HG03442 (cell line): ENCODE measurements around the gene WNT7A.
"Not testable (repeated sequence)": the region's sequence is repeated elsewhere in the genome, so short reads cannot be mapped to it uniquely, and the experiment has no call there.

Source experiments
- ATAC-seq: cut with Tn5 transposase; IDR thresholded peaks from one replicate; pipeline ENCODE4 v1.9.1; 2021; ENCODE audit warnings: mild to moderate bottlenecking, moderate library complexity; ENCODE audit not compliant: unreplicated experiment

Gene WNT7A

GRCh38 chr3:13879946-13880810, at the start of gene WNT7A:
WNT7A (minus strand) TSS chr3:13880071; CDS start chr3:13879816, 255 bp downstream.
- no peak for ATAC-seq

GRCh38 chr3:13928741-13929140, 48.9 kb upstream of the WNT7A start:
- ATAC-seq: not testable (repeated sequence)

DNA sequence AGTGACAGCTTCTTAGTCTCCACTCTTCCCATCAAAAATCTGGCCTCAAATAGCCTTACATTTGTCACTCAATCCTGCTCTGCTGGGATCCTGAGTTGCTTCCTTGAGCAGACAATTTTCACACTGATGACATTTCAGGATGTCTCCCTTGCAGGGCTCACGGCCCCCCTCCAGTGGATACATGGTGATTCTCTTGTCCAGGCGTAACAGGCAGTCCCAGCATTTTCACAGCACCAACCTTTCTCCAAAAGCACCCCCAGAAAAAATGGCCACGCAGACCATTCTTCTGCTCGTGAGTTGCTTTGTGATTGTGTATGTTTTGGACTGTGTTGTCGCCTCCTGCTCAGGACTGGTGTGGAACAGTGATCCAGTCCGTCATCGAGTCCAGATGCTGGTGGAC, 47.4 kb upstream of the WNT7A start:
- no peak for ATAC-seq

DNA sequence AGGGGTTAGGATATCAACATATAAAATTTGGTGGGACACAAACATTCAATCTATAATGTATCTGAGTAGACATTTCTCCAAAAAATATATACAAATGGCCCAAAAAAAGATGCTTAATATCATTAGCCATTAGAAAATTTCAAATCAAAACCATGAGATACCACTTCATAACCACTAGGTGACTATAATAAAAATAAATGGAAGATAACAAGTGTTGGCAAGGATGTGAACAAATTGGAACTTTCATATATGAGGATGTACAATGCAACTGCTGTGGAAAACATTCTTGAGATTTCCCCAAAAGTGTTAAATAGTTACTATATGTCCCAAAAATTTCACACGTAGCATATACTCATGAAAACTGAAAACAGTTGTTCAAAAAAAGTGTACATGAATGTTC, 36.5 kb upstream of the WNT7A start:
- ATAC-seq: no peak

DNA sequence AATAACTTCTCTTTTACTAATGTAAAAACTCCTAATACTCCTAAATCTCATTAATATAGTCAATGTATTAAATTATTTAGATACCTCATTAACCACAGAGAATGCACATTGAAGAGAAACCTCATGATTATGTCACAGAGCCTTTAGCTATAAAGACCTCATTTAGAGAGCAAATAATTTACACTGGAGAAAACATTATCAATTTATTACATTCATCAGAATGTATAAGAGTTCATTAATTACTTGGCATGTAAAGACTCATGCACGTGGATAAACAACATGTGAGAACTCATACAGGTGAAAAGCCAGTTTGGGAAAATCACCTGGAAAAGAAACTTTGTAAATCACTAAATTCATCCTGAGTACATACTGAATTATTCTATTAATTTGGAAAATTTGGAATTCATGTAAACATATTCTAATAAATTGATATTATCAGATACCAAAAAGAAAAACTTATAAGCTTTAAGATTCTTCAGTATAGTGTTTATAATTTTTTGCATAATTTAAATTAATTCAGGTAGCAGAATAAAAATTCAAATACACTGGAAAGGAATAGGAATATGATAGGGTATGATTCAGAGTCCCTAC, 22.9 kb upstream of the WNT7A start:
- ATAC-seq: no peak

GRCh38 chr3:13901935-13902584, 22.2 kb upstream of the WNT7A start:
- no peak for ATAC-seq

GRCh38 chr3:13898346-13898745, 18.5 kb upstream of the WNT7A start:
- no peak for ATAC-seq

DNA sequence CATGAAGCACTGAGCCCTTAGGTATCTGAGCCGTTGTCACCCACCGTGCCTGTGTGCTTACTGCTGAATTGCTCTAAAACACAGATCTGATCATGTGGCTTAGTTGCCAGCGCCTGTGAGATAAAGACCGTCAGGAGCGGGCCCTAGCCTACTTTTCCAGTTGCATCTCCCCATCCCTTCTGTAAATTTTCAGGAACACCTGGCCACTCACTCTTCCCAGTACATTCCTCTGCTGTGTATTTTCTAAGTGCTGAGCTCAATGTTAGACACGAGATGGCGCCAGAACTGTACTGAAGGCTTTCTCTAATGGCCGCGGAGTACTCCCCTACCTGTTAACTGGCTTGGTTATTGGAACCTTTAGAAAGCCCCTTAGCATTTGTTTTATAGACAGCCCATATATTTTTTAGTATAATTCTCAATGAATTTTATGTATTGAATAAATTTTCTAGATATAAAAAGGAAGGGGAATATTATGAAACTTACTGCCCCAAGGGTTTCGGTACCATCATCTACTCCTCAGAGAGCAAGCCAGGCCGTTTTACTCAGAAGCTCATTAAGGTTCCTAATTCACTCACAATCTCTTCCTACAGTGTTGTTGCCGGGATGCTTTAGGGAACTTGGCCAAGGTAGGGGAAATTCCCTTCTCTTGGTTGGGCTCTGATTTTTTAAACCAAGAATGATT, 16.7 kb upstream of the WNT7A start:
- ATAC-seq: no peak

GRCh38 chr3:13895155-13896105, 15.6 kb upstream of the WNT7A start:
- ATAC-seq: peak; percentile 97

- no peak for ATAC-seq
Observed at GRCh38 chr3:13894807-13895154, 14.9 kb upstream of the WNT7A start.

- ATAC-seq: no peak
Observed at GRCh38 chr3:13894096-13894806, 14.4 kb upstream of the WNT7A start.

- no peak for ATAC-seq
Observed at GRCh38 chr3:13892304-13892703, 12.4 kb upstream of the WNT7A start.

GRCh38 chr3:13891492-13892073, 11.7 kb upstream of the WNT7A start:
- ATAC-seq: no peak

DNA sequence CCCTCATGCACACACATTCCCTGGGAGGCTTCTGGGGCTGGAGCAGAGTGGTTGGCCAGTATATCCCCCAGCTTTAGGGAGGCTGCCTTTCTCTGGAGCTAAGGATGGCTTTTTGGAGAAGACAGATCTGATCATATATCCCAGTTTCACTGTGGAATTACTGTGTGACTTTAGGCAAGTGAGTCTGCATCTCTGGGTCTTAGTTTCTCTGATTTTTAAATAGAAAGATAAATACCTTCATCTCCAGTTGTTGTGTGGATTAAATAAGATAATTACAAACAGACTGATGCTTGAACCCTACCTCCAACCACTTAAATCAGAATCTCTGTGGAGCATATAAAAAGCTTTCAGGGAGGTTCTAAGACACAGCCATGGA, 11.1 kb upstream of the WNT7A start:
- ATAC-seq: no peak

- ATAC-seq: no peak
Observed at GRCh38 chr3:13890377-13891016, 10.6 kb upstream of the WNT7A start.

- no peak for ATAC-seq
Observed at GRCh38 chr3:13888576-13888975, 8.7 kb upstream of the WNT7A start.

GRCh38 chr3:13887495-13888300, 7.8 kb upstream of the WNT7A start:
- ATAC-seq: no peak

DNA sequence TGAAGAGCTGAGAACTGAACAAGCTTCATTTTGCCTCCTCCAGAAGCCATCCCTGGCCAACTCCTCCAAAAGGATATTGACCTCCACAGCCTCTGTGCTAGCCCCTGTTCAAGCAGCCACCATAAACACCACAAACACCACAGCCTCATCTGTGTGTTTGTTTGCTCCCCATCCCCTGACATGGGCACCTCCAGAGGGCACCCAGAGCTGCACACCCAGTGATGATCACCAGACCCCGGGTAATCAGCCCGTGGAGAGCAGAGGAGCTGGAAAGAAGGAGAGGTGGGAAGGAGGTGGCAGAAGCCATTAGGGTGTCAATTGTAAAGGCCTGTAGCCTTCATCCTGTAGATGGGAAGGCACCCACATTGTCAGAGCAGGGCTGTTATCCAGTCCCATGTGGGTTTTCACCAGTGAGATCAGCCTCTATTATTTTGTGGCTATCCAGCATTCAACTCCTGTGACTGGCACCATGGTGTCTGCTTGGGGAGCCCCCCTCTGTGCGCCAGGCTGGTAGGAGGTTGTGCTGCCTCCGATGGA, 6.8 kb upstream of the WNT7A start:
- no peak for ATAC-seq
